Peyer's patch (tissue), 4 donors: ENCODE results near the gene TSPAN12.

ENCODE experiments used
- CTCF ChIP-seq, 6 experiments: fragments of 450-650 bp in 4 of 6; fragments of 200-600 bp in 2 of 6; sonication (generic) in 1 of 6; IDR thresholded peaks; one replicate each; pipeline ENCODE4 v1.5.1; 2017 to 2019; ENCODE audit warnings: antibody characterized with exemption in 6 of 6, mild to moderate bottlenecking in 3 of 6, moderate library complexity in 1 of 6
- POLR2A ChIP-seq, 2 donors: fragments of 450-650 bp; IDR thresholded peaks; one replicate each; pipeline ENCODE4 v1.5.1; 2017; ENCODE audit warnings: antibody characterized with exemption in 2 of 2, mild to moderate bottlenecking in 2 of 2, moderate library complexity in 2 of 2

- TF ChIP-seq CTCF (IDR thresholded peaks at IDR 0.05) (no peak), POLR2A (IDR thresholded peaks at IDR 0.05) (no peak)
These were observed 1.5 kb upstream of the TSPAN12 start for GRCh38 chr7:120859459-120859858.
